A549 (cell line): Measurements from ENCODE around the gene TMF1. TPM values are rescaled to one million over a fixed set of nuclear protein-coding genes. Genes with fewer than 3 reads are reported as not detected.

Experiments
- ATAC-seq, 2 experiments: fragments of 200-7000 bp in 1 of 2; fragments of >200 bp in 1 of 2; cut with Nextera tagmentation in 1 of 2; cut with Tn5 transposase in 1 of 2; 3 replicates each; pipeline versions ENCODE4 v1.8.0 to v1.9.1; 2018 to 2020; ENCODE audit warnings: mild to moderate bottlenecking in 1 of 2, moderate library complexity in 1 of 2
- CTCF ChIA-PET: fragments of 300-600 bp; sonication (Branson Sonifier 250); formaldehyde crosslinking; extraction: SDS; loops from one replicate; lab custom pipeline; 2021; ENCODE audit warnings: antibody characterized with exemption, inconsistent platforms; lab: Yijun Ruan, JAX
- POLR2A ChIA-PET: fragments of 350-600 bp; formaldehyde crosslinking; extraction: SDS; loops from one replicate; lab custom pipeline; 2021; ENCODE audit warnings: antibody characterized with exemption, inconsistent platforms; lab: Yijun Ruan, JAX
- DNase-seq, 2 experiments: peaks; one replicate each; pipeline versions ENCODE4 v3.0.0 to v3.0.0-alpha.2; 2011 to 2016; ENCODE audit warnings: low read depth in 1 of 2, low spot score in 1 of 2
- FAIRE-seq: peaks from 2 replicates; lab custom pipeline; 2011; peaks lifted over from hg19 to GRCh38; lab: Jason Lieb, UNC
- H3K27ac ChIP-seq, 2 experiments: fragments of >200 bp; sonication (Bioruptor Twin); formaldehyde crosslinking; 3 replicates each; pipeline ENCODE4 v1.5.1; 2016 to 2017
- H3K4me1 ChIP-seq: fragments of >200 bp; sonication (Bioruptor Twin); formaldehyde crosslinking; 3 replicates; pipeline ENCODE4 v1.6.1; 2016
- H3K4me2 ChIP-seq: fragments of >200 bp; sonication (Bioruptor Twin); formaldehyde crosslinking; 3 replicates; pipeline ENCODE4 v1.6.1; 2016
- H3K4me3 ChIP-seq: fragments of >200 bp; sonication (Bioruptor Twin); formaldehyde crosslinking; 3 replicates; pipeline ENCODE4 v1.5.1; 2016
- H3K9me3 ChIP-seq: fragments of >200 bp; sonication (Bioruptor Twin); formaldehyde crosslinking; 3 replicates; pipeline ENCODE4 v1.6.1; 2016
- ATOH8 ChIP-seq: fragments of 250-450 bp; sonication (Bioruptor Pico); IDR thresholded peaks from 2 replicates; pipeline ENCODE4 v1.5.0; 2020; ENCODE audit warnings: low read depth, mild to moderate bottlenecking, moderate library complexity
- CEBPB ChIP-seq, 2 experiments: fragments of >200 bp in 1 of 2; sonication (Bioruptor Twin) in 1 of 2; formaldehyde crosslinking in 1 of 2; IDR thresholded peaks; 2 replicates each; pipeline ENCODE4 v1.6.1; 2012 to 2016
- CHD2 ChIP-seq: fragments of 150-350 bp; IDR thresholded peaks from 2 replicates; pipeline ENCODE4 v1.6.1; 2014; ENCODE audit warnings: low read length; ENCODE audit not compliant: partially characterized antibody
- CHD4 ChIP-seq: fragments of 200-600 bp; sonication (generic); IDR thresholded peaks from 2 replicates; pipeline ENCODE4 v1.6.1; 2016; ENCODE audit warnings: antibody characterized with exemption, mild to moderate bottlenecking, borderline replicate concordance
- CTCF ChIP-seq: fragments of >200 bp; sonication (Bioruptor Twin); formaldehyde crosslinking; IDR thresholded peaks from 3 replicates; pipeline ENCODE4 v1.5.1; 2016
- EHF ChIP-seq: fragments of 250-450 bp; sonication (Bioruptor Pico); IDR thresholded peaks from 2 replicates; pipeline ENCODE4 v1.5.0; 2020; ENCODE audit warnings: mild to moderate bottlenecking
- EHMT2 ChIP-seq: fragments of 200-600 bp; sonication (generic); IDR thresholded peaks from 2 replicates; pipeline ENCODE4 v1.6.1; 2016; ENCODE audit warnings: antibody characterized with exemption, low read depth, mild to moderate bottlenecking, moderate library complexity
- ELK1 ChIP-seq: fragments of 150-350 bp; IDR thresholded peaks from 2 replicates; pipeline ENCODE4 v1.6.1; 2014; ENCODE audit warnings: low read depth, mild to moderate bottlenecking, low read length
- FOSL2 ChIP-seq, 2 experiments: fragments of 450-650 bp in 1 of 2; fragments of >200 bp in 1 of 2; sonication (Bioruptor Twin) in 1 of 2; formaldehyde crosslinking; IDR thresholded peaks; 2 replicates each; pipeline versions ENCODE4 v1.5.0 to v1.6.1; 2016 to 2020; ENCODE audit warnings: mild to moderate bottlenecking in 1 of 2, moderate library complexity in 1 of 2
- FOXS1 ChIP-seq: fragments of 250-450 bp; sonication (Bioruptor Pico); IDR thresholded peaks from 2 replicates; pipeline ENCODE4 v1.5.0; 2020; ENCODE audit warnings: mild to moderate bottlenecking, moderate library complexity
- HEYL ChIP-seq: fragments of 250-450 bp; sonication (Bioruptor Pico); IDR thresholded peaks from 2 replicates; pipeline ENCODE4 v1.8.0; 2021; ENCODE audit warnings: mild to moderate bottlenecking, moderate library complexity
- JUN ChIP-seq, 2 experiments: fragments of >200 bp; sonication (Bioruptor Twin); formaldehyde crosslinking; IDR thresholded peaks; 2 replicates in 1 of 2; 3 replicates in 1 of 2; pipeline ENCODE4 v1.6.1; 2016 to 2017
- MAX ChIP-seq: IDR thresholded peaks from 2 replicates; pipeline ENCODE4 v1.6.1; 2012
- MAZ ChIP-seq: fragments of 150-350 bp; IDR thresholded peaks from 2 replicates; pipeline ENCODE4 v1.6.1; 2014; ENCODE audit warnings: antibody characterized with exemption, low read depth, low read length, borderline replicate concordance
- MYC ChIP-seq: IDR thresholded peaks from 2 replicates; pipeline ENCODE4 v1.6.1; 2012; ENCODE audit warnings: mild to moderate bottlenecking, inconsistent platforms, low read length, improper control_type of control experiment, borderline replicate concordance
- NFE2L2 ChIP-seq: fragments of 150-350 bp; conservative IDR thresholded peaks from 2 replicates; pipeline ENCODE4 v1.6.1; 2014; ENCODE audit warnings: low read length
- POLR2AphosphoS2 ChIP-seq: conservative IDR thresholded peaks from 2 replicates; pipeline ENCODE4 v1.6.1; 2012; ENCODE audit warnings: low read length, improper control_type of control experiment, inconsistent platforms
- RARB ChIP-seq: fragments of 250-450 bp; sonication (Bioruptor Pico); IDR thresholded peaks from 2 replicates; pipeline ENCODE4 v1.8.0; 2021; ENCODE audit warnings: mild to moderate bottlenecking, moderate library complexity
- RFX5 ChIP-seq: fragments of 450-650 bp; IDR thresholded peaks from 2 replicates; pipeline ENCODE4 v1.7.1; 2014; ENCODE audit warnings: antibody characterized with exemption, mild to moderate bottlenecking, moderate library complexity
- RNF2 ChIP-seq: fragments of 200-600 bp; sonication (generic); IDR thresholded peaks from 2 replicates; pipeline ENCODE4 v1.6.1; 2016; ENCODE audit warnings: low read depth, mild to moderate bottlenecking, antibody characterized with exemption, moderate library complexity, borderline replicate concordance
- SMC3 ChIP-seq: fragments of >200 bp; sonication (Bioruptor Twin); formaldehyde crosslinking; IDR thresholded peaks from 3 replicates; pipeline ENCODE4 v1.6.1; 2018; ENCODE audit warnings: inconsistent platforms
- ZC3H11A ChIP-seq: fragments of 450-650 bp; IDR thresholded peaks from 2 replicates; pipeline ENCODE4 v1.6.1; 2014; ENCODE audit warnings: antibody characterized with exemption, mild to moderate bottlenecking
- WGBS: methylation state at CpG from one replicate; pipeline ENCODE4 v1.1.6; 2017; ENCODE audit errors: missing lambda C conversion rate; 5-methylcytosine and 5-hydroxymethylcytosine counted together
- polyA plus RNA-seq, 4 experiments: library from polyadenylated mRNA; depleted of rRNA in 3 of 4; stranded (reverse); fragments of >200 nt; fragmentation: RNase III in 1 of 4; extraction: RNeasy Plus Mini Kit Qiagen cat#74134 plus additional on column Dnase treatment in 1 of 4; gene quantifications; 2 replicates in 3 of 4; 3 replicates in 1 of 4; pipeline ENCODE4 v1.2.3, GENCODE V29; 2011 to 2017
- TF ChIP-seq, protein P1 (sequence below): IDR thresholded peaks from 2 replicates; pipeline ENCODE4 v1.6.1; 2012; ENCODE audit warnings: low read depth, borderline replicate concordance
- TF ChIP-seq, protein P2 (sequence below): IDR thresholded peaks from 2 replicates; pipeline ENCODE4 v1.6.1; 2012
- TF ChIP-seq, protein P3 (sequence below): fragments of 200-600 bp; sonication (generic); IDR thresholded peaks from 2 replicates; pipeline ENCODE4 v1.6.1; 2016; ENCODE audit warnings: antibody characterized with exemption, mild to moderate bottlenecking, moderate library complexity

Gene TMF1
- polyA plus RNA-seq, 2 of the 4 experiments (the other 2 are of a cell fraction), result 13.7 to 17.2 TPM

- no peak for FAIRE-seq
- no peak overlapping the region for H3K4me2 ChIP-seq
- H3K27ac ChIP-seq, result no peak overlapping the region
- no peak for ATAC-seq
- ChIA-PET CTCF (no interaction called here), POLR2A (no interaction called here)
- no peaks in the 10 kb centered on the region for H3K9me3 ChIP-seq
- H3K4me1 ChIP-seq, result no peaks in the 10 kb centered on the region
- no peak for TF ChIP-seq POLR2AphosphoS2
- no peak for TF ChIP-seq CHD4
- TF ChIP-seq CEBPB (IDR thresholded peaks at IDR 0.05), result no peak
- TF ChIP-seq MYC, result no peak
- no peak for TF ChIP-seq MAX
- no peak for TF ChIP-seq FOSL2 (IDR thresholded peaks at IDR 0.05)
- no peak for TF ChIP-seq FOSL2 (CRISPR knock-in tag; IDR thresholded peaks at IDR 0.05)
- no peak for TF ChIP-seq EHMT2
- TF ChIP-seq ZC3H11A, result no peak
- TF ChIP-seq ELK1, result no peak
- TF ChIP-seq RARB (CRISPR knock-in tag), result no peak
- TF ChIP-seq FOXS1, result no peak
- TF ChIP-seq CTCF, result no peak
- TF ChIP-seq NFE2L2, result no peak
- no peak for TF ChIP-seq HEYL (CRISPR knock-in tag)
- TF ChIP-seq JUN (IDR thresholded peaks at IDR 0.05), result no peak
- no peak for TF ChIP-seq MAZ
- no peak for TF ChIP-seq SMC3
- no peak for TF ChIP-seq RNF2
- no peak for TF ChIP-seq RFX5
- no peak for TF ChIP-seq CHD2
- H3K4me3 ChIP-seq, result no peak overlapping the region
- 87% methylated on average over 7 of the region's 7 CpGs for WGBS
- no peak for DNase-seq
Observed at GRCh38 chr3:69033470-69033869, 18.7 kb downstream of the TMF1 start.

DNA sequence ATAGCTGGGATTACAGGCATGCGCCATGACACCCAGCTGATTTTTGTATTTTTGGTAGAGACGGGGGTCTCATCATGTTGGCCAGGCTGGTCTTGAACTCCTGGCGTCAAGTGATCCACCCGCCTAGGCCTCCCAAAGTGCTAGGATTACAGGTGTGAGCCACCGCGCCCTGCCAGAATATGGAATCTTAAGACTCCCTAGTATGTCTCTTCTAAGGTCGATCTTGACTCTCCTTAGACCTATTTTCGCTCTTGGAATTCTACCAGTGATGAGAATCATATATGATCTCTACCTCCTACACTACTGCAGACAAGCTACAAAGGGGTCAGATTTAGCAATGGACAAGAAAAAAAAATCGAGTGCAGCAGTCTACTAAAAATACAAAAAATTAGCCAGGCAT lies 19.4 kb downstream of the TMF1 start:
- no peak overlapping the region for H3K4me3 ChIP-seq
- no peaks in the 10 kb centered on the region for H3K4me1 ChIP-seq
- ATAC-seq (no peak), FAIRE-seq (no peak), DNase-seq (no peak)
- 93% methylated on average over 9 of the region's 9 CpGs for WGBS
- H3K27ac ChIP-seq, result no peak overlapping the region
- CTCF ChIA-PET, result no interaction called here
- POLR2A ChIA-PET, result no interaction called here
- H3K4me2 ChIP-seq, result no peak overlapping the region
- no peaks in the 10 kb centered on the region for H3K9me3 ChIP-seq
- no peak for TF ChIP-seq ATOH8 (CRISPR knock-in tag)
- TF ChIP-seq MYC, result no peak
- TF ChIP-seq, protein P1, sequence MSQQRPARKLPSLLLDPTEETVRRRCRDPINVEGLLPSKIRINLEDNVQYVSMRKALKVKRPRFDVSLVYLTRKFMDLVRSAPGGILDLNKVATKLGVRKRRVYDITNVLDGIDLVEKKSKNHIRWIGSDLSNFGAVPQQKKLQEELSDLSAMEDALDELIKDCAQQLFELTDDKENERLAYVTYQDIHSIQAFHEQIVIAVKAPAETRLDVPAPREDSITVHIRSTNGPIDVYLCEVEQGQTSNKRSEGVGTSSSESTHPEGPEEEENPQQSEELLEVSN, result no peak
- no peak for TF ChIP-seq EHF (CRISPR knock-in tag)
- TF ChIP-seq MAX, result no peak
- TF ChIP-seq HEYL (CRISPR knock-in tag), result no peak
- no peak for TF ChIP-seq CEBPB (IDR thresholded peaks at IDR 0.05)
- TF ChIP-seq, protein P2, sequence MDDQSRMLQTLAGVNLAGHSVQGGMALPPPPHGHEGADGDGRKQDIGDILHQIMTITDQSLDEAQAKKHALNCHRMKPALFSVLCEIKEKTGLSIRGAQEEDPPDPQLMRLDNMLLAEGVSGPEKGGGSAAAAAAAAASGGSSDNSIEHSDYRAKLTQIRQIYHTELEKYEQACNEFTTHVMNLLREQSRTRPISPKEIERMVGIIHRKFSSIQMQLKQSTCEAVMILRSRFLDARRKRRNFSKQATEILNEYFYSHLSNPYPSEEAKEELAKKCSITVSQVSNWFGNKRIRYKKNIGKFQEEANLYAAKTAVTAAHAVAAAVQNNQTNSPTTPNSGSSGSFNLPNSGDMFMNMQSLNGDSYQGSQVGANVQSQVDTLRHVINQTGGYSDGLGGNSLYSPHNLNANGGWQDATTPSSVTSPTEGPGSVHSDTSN, result no peak
- TF ChIP-seq, protein P3, sequence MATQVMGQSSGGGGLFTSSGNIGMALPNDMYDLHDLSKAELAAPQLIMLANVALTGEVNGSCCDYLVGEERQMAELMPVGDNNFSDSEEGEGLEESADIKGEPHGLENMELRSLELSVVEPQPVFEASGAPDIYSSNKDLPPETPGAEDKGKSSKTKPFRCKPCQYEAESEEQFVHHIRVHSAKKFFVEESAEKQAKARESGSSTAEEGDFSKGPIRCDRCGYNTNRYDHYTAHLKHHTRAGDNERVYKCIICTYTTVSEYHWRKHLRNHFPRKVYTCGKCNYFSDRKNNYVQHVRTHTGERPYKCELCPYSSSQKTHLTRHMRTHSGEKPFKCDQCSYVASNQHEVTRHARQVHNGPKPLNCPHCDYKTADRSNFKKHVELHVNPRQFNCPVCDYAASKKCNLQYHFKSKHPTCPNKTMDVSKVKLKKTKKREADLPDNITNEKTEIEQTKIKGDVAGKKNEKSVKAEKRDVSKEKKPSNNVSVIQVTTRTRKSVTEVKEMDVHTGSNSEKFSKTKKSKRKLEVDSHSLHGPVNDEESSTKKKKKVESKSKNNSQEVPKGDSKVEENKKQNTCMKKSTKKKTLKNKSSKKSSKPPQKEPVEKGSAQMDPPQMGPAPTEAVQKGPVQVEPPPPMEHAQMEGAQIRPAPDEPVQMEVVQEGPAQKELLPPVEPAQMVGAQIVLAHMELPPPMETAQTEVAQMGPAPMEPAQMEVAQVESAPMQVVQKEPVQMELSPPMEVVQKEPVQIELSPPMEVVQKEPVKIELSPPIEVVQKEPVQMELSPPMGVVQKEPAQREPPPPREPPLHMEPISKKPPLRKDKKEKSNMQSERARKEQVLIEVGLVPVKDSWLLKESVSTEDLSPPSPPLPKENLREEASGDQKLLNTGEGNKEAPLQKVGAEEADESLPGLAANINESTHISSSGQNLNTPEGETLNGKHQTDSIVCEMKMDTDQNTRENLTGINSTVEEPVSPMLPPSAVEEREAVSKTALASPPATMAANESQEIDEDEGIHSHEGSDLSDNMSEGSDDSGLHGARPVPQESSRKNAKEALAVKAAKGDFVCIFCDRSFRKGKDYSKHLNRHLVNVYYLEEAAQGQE, result no peak
- no peak for TF ChIP-seq SMC3
- no peak for TF ChIP-seq CTCF
